HG02884 (cell line): ENCODE results near the gene LHX4.

ENCODE experiments used
- ATAC-seq: cut with Tn5 transposase; IDR thresholded peaks from one replicate; pipeline ENCODE4 v1.9.1; 2021; ENCODE audit warnings: mild to moderate bottlenecking, moderate library complexity; ENCODE audit not compliant: unreplicated experiment

Gene LHX4

DNA sequence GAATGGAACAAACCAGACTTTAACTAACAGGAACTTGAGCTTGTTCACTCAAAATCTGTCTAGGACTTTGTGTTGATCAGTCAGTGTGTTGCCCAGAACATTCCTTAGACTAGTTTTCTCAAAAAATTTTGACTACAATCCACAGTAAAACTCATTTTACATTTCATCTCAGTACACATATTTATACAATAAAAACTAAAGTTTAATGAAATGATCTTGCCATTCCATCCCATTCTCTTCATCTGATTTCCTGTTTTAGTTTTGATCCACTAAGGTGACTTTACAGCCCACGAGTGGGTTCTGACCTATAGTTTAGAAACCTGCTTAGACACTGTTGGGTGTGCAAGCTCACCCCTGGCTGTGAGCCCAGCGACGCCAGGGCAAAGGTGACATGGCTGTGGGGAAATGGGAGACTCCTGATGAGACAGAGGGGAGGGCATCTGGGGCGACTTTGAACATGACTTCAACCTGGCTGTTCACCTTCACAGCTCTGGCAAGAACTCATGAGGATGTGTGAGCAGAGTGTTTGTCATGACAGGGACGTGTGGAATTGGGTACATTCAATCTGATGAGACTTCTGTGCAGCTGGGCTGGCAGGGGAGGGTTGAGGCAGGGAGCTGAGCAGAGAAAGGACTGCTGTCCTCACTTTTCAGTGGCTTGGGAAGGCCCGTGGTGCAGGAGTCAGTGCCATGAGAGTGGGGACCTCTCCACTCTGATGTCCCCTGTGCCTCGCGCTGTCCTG, 40.6 kb downstream of the LHX4 start:
- ATAC-seq, result no peak

DNA sequence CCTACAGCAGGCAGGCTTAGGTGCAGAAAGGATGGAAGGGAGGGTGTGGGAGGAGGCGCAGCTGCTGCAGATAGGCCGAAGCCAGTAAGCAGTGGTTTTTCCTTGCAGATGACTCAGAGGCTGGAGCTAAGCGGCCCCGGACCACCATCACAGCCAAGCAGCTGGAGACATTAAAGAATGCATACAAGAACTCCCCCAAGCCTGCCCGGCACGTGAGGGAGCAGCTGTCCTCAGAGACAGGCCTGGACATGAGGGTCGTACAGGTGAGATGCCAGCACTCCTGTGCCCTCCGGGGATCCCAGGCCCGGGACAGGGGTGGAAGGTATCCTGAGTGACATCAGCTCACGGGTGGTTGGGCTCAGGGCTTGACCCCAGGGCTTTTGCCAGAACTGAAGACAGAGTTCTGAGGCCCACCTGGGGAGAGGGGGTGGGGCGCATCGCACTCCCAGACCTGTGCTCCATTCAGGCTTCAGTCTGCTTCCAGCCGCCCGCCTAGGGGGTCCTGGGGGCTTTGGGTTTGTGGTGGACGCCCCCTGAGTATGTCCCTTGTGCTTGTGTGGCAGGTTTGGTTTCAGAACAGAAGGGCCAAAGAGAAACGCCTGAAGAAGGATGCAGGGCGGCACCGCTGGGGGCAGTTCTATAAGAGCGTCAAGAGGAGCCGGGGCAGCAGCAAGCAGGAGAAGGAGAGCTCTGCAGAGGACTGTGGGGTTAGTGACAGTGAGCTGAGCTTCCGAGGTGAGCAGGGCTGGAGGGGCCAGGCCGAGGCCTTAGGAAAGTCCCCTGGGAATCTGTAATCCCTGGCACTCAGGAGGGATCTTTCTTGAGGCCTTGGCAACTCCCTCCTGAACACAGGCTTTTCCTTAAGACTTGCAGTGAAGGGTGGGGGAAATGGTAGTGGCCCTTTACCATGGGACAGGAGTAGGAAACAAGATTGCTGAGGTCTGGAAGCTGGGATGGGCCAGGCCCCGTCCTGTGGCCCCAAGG, 41.5 kb downstream of the LHX4 start:
- ATAC-seq, result no peak

DNA sequence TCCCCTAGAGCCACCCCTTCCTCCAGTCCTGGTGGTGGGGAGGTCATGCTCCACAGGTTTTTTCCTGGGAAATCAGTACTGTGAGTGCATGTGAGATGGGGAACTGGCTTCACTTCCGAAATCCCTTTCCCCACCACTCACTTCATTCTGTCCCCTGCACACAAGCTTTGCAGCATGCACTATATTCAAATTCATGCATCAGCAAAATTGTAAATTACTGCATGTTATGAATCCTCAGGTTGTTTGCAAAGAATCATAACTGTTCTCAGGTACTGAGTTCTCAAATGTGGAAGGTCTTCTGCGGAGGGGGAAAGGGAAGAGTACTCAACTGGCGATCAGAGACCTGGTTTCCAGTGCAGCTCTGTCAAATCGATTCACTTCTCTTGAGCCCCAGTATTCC, 42.3 kb downstream of the LHX4 start:
- ATAC-seq, result no peak

DNA sequence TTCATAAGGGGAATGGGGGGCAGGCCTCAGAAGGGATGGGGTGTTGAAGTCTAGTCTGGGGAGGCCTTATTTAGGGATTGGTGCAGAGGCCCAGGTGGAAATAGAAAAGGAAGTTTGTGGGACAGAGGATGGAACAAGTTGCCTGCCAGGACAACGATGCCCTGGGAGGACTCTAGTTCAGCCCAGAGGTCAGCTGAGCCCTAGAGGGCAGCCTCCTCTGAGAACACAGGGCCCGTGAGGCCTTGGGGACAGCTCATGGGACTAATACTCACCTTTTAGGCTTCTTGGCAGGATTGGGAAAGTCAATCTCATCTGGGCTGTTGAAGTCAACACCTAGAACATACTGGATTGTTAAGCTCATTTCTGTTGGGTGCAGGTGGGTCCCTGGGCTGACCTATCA, 43.0 kb downstream of the LHX4 start:
- ATAC-seq, result no peak

DNA sequence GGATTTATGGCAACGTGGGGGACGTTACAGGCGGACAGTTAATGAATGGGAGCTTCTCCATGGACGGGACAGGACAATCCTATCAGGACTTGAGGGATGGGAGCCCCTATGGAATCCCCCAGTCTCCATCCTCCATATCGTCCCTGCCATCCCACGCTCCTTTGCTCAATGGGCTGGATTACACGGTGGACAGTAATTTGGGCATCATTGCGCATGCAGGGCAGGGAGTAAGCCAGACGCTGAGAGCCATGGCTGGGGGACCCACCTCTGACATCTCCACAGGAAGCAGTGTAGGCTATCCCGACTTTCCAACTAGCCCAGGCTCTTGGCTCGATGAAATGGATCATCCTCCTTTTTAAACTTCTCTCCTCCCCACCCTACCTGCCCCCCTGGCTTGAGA, 44.2 kb downstream of the LHX4 start:
- ATAC-seq, result no peak

DNA sequence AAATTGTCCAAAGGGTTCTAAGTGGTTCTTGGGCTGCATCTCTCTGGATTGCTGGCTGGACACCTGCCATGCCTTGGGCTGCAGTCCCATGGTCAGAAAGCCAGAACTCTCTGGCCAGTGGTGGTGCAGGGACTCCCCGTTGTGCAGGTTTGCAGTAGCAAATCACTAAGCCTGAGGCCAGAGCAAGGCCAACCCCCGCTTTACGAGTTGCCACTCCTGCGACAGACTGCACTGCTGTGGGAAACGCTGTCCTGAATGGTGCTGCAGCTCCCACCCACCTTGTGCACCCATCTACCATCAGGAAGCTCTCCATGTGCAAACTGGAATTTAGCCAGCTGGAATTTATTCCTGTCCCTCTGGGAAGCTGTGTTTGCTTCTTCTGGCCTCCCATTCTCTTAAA, 45.7 kb downstream of the LHX4 start:
- ATAC-seq, result no peak

DNA sequence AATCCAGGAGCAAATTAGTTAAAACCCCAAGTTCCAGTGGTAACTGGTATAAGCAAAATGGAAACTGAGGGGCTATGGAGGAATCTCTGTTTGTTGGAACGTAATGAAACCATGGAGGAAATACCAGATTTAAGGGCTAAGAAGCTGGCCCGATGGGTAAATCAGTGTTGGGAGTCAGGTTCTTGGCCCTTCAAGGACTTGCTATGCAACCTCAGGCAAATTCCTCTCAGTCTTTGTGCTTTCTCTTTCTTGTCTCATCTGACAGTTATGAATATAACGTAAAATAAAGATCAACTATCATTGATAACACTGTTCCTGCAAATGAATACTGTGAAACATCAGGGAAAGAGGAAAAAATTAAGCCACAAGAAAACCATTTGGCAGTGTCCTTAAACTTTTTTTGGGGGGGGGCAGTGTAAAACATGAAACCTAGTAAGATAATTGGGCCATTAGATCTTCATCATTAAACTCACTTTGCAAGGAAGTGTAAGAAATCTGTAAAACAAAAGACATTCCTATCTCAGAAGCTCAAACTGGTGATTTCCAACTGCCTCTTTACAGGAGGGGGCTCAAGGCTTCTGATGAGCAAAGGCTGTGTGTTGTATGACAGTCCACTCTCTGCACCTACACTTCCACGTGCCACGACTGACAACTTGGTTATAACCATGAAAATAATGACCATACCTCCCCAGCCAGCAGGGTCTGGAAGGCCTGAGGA, 47.6 kb downstream of the LHX4 start:
- ATAC-seq, result no peak

DNA sequence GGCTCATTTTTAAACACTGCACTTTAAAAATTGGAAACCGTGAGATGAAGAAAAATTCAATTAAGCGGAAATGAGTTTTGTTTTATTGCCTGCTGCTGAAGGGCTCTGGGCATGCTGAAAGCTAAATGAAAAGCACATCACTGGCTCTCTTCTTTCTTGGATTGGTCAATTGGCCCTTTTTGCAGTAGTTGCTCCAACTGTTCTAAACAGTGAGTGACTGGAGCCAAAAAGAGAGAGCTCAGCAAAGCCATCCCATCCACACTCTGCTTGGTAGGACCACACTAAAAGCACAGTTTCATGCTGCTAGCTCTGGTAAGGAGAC, 48.1 kb downstream of the LHX4 start:
- ATAC-seq, result no peak

DNA sequence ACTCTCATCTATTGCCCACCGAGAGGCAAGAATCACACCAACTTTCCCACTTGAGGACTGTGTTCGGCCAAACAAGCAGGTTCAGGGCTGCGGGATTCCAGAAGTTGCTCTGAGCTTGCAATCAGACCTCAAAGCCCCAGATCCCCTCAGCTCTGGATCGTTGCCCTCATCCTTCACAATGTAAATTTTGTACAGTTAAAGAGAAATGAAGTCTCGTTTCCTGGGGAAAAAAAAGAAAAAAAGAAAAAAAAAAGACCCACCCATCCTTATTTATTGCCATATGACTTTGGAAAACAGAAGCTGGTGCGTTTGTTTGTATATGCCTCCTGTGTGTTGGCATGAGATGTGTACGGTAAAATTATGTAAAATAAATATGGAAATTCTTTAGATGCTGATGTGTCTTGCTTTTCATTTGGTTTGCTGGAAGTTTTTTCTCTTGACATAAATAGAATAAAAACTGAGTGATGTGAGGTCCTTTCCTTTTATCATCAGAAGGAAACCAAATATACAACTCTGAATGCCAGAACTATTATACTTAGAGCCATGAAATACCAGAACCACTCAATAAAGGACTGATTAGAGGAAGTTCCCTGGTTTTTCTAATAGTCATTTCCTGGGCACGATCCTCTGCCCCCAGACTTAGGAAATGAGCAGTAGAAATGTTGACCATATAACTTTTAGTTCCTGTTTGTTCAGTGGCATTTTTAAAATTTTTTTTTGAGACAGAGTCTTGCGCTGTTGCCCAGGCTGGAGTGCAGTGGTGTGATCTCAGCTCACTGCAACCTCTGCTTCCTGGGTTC, 48.7 kb downstream of the LHX4 start:
- ATAC-seq, result no peak

DNA sequence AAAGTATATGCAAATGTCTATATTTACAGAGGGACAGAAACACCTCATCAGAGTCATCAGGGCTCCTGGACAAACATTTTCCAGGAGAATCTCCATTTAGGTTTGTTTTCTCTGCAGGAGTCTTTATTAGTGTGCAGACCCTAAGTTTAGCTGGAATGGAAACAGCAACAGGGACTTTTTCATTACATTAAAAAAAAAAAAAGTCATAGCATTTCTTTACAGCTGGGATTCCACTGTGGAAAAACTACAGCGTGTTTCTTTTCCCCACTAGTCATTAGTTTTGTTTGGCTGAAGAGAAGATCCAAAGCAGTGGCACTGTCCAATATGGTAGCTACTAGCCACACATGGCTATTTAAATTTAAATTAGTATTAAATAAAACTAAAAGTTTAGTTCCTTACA, 49.6 kb downstream of the LHX4 start:
- no peak for ATAC-seq

DNA sequence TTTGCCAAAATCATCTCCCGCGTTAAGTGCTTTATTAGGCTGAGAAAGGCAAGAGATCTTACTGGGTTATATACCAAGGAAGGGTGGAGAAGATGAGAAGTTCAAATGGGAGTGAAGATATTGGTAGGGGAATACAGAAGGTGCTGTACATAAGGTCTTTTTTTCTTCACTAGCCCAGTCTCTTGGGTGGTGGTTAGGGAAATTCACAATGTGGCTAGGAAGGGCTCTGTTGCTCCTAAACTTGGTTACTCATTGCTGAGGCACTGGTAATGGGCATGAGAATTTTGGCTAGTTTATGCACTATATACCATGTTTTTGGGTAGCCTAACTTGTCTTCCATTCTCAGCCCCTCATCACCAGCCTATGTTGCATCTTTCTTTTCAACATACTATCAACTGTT, 50.6 kb downstream of the LHX4 start:
- ATAC-seq, result no peak

DNA sequence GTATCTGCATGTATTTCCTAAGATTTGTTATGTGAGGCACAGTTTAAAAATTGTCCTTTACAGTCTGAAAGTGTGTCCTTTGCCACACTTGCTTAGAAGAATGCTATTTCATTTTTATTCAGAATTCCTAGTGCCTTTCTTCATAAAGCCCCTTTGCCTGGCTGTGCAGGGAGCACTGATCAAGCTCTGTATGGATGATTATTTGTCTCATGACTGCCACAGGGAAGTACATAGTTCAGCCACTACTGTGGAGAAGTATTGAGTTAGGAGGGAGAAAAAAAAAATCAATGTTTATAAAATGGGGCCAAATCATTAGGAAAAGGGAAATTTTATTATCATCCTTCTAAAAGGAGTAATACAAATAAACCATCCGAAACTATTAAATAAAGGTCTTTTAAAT, 51.4 kb downstream of the LHX4 start:
- no peak for ATAC-seq

DNA sequence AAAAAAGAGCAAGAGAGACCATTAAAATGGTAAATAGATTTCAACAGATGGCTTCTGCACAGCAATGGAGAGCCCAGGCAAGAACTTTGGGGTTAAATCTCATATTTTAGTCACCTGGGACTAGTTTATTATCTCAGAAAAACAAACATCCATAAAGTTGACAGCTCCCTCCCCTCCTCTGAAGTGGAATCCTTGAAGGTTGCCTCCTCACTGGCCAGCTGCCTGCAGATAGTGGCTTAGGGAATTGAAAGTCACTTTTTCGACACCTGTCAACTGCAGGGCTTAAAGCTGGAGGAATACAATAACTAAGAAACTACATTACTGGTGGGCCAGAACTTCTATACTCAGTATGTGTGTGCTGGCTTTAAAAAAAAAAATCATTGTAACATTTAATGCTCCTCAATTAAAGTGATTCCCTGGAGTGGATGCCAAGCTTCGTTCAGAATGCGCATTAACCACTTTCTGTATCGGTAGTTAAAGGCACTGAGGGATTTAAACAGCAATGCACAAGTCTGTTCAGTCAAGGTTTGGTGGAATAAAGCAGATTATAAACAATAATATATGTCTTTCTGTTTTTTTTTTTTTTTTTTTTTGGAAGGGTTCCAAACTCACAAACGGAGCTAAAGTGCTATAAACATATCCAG, 52.5 kb downstream of the LHX4 start:
- no peak for ATAC-seq

DNA sequence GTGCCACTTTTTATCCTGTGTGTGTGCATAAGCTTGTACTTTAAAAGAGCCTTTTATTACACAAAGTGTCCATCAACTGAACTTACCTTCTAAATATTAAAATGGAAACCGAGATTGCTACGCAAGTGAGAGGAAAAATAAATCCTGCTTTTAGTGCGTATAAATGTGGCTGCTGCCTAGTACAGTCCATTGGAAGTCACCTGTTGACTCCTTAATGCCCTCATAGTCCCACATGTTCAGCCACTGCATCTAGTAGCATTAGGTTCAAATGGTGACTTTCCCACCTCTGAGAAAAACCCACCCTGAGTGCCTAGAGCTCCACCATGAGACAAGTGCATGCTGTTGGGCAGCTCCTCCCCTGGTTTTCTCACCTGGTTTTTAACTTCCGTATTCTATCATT, 53.0 kb downstream of the LHX4 start:
- ATAC-seq, result no peak

DNA sequence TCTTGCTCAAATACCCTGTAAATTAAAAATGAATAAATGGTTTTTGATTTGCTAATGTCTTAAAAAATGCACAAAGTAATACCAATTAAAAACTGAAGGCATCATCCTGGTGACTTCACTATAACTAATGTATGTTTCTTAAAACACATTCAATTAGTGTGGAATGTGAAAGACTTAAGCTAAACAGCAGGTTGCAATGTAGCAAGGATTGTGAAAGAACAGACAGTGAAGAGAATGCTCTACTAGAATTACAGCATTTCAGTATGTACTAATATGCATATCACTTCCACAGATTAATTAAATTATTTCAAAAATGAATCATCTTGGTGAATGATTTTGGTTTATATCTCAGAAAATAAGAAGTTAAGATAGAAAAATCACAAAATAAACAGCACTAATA, 56.4 kb downstream of the LHX4 start:
- no peak for ATAC-seq

DNA sequence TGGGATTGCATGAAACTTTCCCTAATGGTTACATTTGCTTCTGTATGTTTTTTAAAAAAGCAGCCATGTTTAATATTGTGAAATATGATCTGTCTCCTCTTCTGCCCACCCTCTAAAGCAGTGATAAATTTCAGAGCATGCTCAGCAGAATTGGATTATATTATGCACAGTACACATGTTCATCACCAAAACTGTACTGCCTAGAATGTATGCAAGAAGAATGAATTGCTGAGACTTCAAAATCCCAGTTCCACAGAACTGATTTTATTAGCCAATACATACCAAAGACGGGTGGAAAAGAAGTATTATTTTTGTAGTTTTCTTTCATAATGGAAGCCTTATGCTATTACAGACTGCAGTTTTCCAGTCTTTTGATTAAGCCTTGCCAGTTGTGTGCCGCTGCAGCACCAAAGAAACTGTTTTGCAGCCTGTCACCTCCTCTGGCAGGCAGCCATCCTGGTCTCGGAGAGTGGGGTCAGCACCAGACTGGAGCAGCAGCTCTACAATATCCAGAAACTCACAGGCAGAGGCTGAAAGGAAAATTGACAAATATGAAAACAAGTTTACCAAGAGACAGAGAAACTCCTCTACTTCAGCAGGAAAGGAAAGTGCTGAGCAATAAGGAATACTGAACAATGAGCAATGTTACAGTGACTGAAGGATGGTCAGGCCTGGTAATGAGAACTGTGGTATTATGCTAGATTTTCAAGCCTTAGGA, 58.1 kb downstream of the LHX4 start:
- no peak for ATAC-seq

DNA sequence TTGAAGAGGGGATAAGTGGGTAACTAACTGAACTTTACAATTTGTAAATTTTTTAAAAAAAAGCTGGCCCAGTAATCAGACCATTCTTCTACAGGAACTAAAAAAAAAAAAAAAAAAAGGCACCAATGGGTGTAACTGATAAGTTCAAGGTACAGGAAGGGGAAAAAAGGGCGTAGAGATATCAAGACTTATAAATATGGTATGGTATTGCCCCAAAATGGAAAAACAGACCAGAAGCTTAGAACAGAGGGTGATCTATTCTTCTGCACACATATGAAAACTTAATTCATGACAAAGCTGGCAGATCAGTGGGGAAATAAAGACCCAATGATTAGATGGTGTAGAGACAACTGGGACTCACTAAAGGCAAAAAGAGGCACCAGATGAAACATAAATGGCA, 58.9 kb downstream of the LHX4 start:
- no peak for ATAC-seq

DNA sequence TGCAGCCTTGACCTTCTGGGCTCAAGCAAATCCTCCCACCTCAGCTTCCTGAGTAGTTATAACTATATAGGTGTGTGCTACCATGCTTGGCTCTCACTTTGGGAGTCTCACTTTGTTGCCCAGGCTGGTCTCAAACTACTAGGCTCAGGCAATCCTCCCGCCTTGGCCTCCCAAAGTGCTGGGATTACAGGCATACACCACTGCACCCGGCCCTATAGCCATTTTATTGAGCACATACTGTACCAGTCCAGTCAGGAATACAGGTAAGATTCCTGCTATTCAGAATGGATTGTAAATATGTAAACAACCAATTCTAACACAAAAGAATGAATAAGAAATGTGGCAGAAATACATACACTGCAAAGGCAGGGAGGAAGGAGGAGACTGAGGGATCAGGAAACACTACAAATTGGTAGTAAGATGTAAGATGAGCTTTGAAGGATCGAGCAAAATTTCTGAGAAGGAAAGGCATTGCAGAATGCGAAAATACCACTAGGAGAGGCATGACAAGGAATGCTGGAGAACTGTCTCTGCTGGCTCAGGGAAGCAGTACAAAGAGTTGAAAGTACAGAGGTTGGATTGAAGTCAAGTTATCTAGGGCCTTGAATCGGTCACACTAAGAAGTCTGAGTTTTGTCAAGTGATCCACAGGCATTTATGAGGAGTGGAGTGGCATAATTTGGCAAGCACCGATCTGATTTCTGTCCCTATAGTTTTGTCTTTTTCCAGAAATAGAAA, 60.4 kb downstream of the LHX4 start:
- no peak for ATAC-seq

DNA sequence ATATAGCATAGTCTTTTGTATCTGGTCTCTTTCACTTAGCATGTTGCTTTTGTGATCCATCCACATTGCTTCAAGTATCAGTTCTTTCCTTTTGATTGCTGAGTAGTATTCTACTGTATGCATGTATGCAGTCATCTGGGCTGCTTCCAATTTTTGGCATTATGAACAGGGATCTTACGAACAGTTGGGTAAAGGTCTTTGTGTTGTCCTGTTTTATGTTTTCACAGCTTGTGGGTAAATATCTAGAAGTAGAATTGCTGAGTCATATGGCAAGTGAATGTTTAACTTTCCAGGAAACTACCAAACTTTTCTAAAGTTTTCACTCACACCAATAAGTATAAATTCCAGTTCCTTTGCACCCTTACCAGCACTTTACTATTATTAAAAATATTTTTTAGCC, 60.9 kb downstream of the LHX4 start:
- no peak for ATAC-seq
